Psoas muscle (tissue), 8 donors: ENCODE results near the gene UGT2B11. TPM values are rescaled to one million over a fixed set of nuclear protein-coding genes. Genes with fewer than 3 reads are reported as not detected.

Source experiments
- ATAC-seq, 4 donors: fragments of 200-7000 bp; cut with Tn5 transposase; one replicate each; pipeline ENCODE4 v1.9.1; 2020; ENCODE audit warnings: moderate library complexity in 3 of 4, mild to moderate bottlenecking in 2 of 4
- DNase-seq, 2 donors: peaks; one replicate each; pipeline ENCODE4 v3.0.0-alpha.2; 2020
- H3K27ac ChIP-seq: fragments of 200-600 bp; one replicate; pipeline ENCODE4 v1.8.0; 2022
- H3K27me3 ChIP-seq, 3 donors: fragments of 200-600 bp in 1 of 3; one replicate each; pipeline versions ENCODE4 v1.6.1 to v1.8.0; 2013 to 2022; ENCODE audit warnings: low read length in 2 of 3, mild to moderate bottlenecking in 2 of 3, moderate library complexity in 1 of 3; ENCODE audit not compliant: insufficient read depth in 3 of 3
- H3K36me3 ChIP-seq, 2 donors: fragments of 200-600 bp in 1 of 2; one replicate each; pipeline versions ENCODE4 v1.6.1 to v1.8.0; 2013 to 2022; ENCODE audit warnings: low read depth in 1 of 2, mild to moderate bottlenecking in 1 of 2, moderate library complexity in 1 of 2; ENCODE audit not compliant: insufficient read depth in 1 of 2
- H3K4me1 ChIP-seq: fragments of 200-600 bp; one replicate; pipeline ENCODE4 v1.8.0; 2022
- H3K4me3 ChIP-seq: fragments of 200-600 bp; one replicate; pipeline ENCODE4 v1.8.0; 2022; ENCODE audit warnings: mild to moderate bottlenecking
- H3K9me3 ChIP-seq: fragments of 200-600 bp; one replicate; pipeline ENCODE4 v1.8.0; 2022
- CTCF ChIP-seq: fragments of 200-600 bp; IDR thresholded peaks from one replicate; pipeline ENCODE4 v1.8.0; 2022; ENCODE audit warnings: antibody characterized with exemption
- WGBS, 3 donors: extraction: QIAGEN DNeasy Blood & Tissue Kit; methylation state at CpG; one replicate each; pipeline versions ENCODE4 v1.1.6 to v1.1.7; 2013; 5-methylcytosine and 5-hydroxymethylcytosine counted together
- intact Hi-C, 2 donors: fragments of 100-400 bp; cut with DNase I; formaldehyde crosslinking; loops; one replicate each; pipeline versions ENCODE4 v1.11.0 to v1.14.2; 2022
- polyA plus RNA-seq, 3 donors: library from polyadenylated mRNA; stranded (reverse); fragments of 200-250 nt; gene quantifications; one replicate each; pipeline ENCODE4 v1.2.3, GENCODE V29; 2013
- total RNA-seq, 4 donors: library from RNA; stranded (reverse); fragmentation: NEBNext Ultra II Directional in 2 of 4; extraction: Animal tissue kit (Norgen Biotek cat#: 25700) in 2 of 4; gene quantifications; one replicate each; pipeline versions ENCODE4 v1.2.1 to v1.2.4, GENCODE V29; 2021 to 2023
- donor health status: healthy with polysubstance abuse.
- donor health status: DM: no; HTN: no; CAD: no; lungs with moderate emphysema.
- donor health status: Bipolar disorder and iron deficiency.
- donor health status: healthy.
- donor health status: DM: yes; HTN: yes; CAD: no.
- donor health status: DM: no; HTN: no; CAD: no.
- donor health status: DM: no; HTN: no; CAD: no.
- donor health status: DM: yes; HTN: yes; CAD: no.

UGT2B11 gene
- total and polyA plus RNA-seq, 7 donors: not detected

GRCh38 chr4:69154021-69154420, 60.5 kb downstream of the UGT2B11 start:
- intact Hi-C loops: no loop called here
- no peak for TF ChIP-seq CTCF
- 79 to 84% (median 82%) methylated on average over 4 of the region's 4 CpGs for WGBS, 3 donors

More at GRCh38 chr4:69154021-69154420, 60.5 kb downstream of the UGT2B11 start:
- Histone ChIP-seq H3K36me3 (no peaks in the 10 kb centered on the region), H3K27me3 (no peaks in the 10 kb centered on the region), H3K9me3 (no peaks in the 10 kb centered on the region), H3K4me1 (no peaks in the 10 kb centered on the region), H3K27ac (no peak overlapping the region), H3K4me3 (no peak overlapping the region)
- ATAC-seq (no peak), DNase-seq (no peak)

Other genes starting within 250 kb of the UGT2B11 start
- gene UGT2B7, start 118.3 kb downstream of the UGT2B11 start, total RNA-seq: not detected
- gene UGT2B7, start 118.3 kb downstream of the UGT2B11 start, polyA plus RNA-seq: under 1 TPM in 1 of 3 donors, not detected in 2; 0.04 TPM
- not detected for gene UGT2B28, start 65.7 kb upstream of the UGT2B11 start, total RNA-seq
- not detected for gene UGT2B28, start 65.7 kb upstream of the UGT2B11 start, polyA plus RNA-seq